ENCODE data around the gene KCNN1.
"Not testable (repeated sequence)": the region's sequence is repeated elsewhere in the genome, so short reads cannot be mapped to it uniquely, and the experiment has no call there.

Gene KCNN1

GRCh38 chr19:17966550-17967256, at the start of gene KCNN1:
Gene KCNN1 (plus strand): TSS chr19:17967107. CDS start chr19:17973889, 6,782 bp downstream.
- DNase-seq (ENCODE audit: low read depth) = no peak

GRCh38 chr19:17918151-17918550, 48.8 kb upstream of the KCNN1 start:
- DNase-seq (ENCODE audit: low read depth) = not testable (repeated sequence)

- DNase-seq (ENCODE audit: low read depth) = not testable (repeated sequence)
These were observed 47.8 kb upstream of the KCNN1 start for GRCh38 chr19:17919122-17919521.

- no peak for DNase-seq (ENCODE audit: low read depth)
These were observed 46.4 kb upstream of the KCNN1 start for GRCh38 chr19:17920527-17920926.

- DNase-seq (ENCODE audit: low read depth) = no peak
These were observed 44.8 kb upstream of the KCNN1 start for GRCh38 chr19:17922138-17922537.

GRCh38 chr19:17926044-17926443, 40.9 kb upstream of the KCNN1 start:
- DNase-seq (ENCODE audit: low read depth) = no peak

GRCh38 chr19:17929056-17929455, 37.9 kb upstream of the KCNN1 start:
- DNase-seq (ENCODE audit: low read depth) = no peak

- no peak for DNase-seq (ENCODE audit: low read depth)
These were observed 35.2 kb upstream of the KCNN1 start for GRCh38 chr19:17931532-17932191.

- peak; percentile 43 for DNase-seq (ENCODE audit: low read depth)
These were observed 34.2 kb upstream of the KCNN1 start, which contains the start of gene CCDC124 for GRCh38 chr19:17932485-17933338. Gene CCDC124 (plus strand): TSS chr19:17933015. CDS start chr19:17936421, 3,406 bp downstream.

- DNase-seq (ENCODE audit: low read depth) = no peak
These were observed 33.3 kb upstream of the KCNN1 start for GRCh38 chr19:17933414-17934129.

- no peak for DNase-seq (ENCODE audit: low read depth)
These were observed 30.5 kb upstream of the KCNN1 start for GRCh38 chr19:17936379-17936778.

- no peak for DNase-seq (ENCODE audit: low read depth)
These were observed 29.5 kb upstream of the KCNN1 start for GRCh38 chr19:17937371-17937900.

GRCh38 chr19:17938092-17938845, 28.6 kb upstream of the KCNN1 start:
- DNase-seq (ENCODE audit: low read depth) = peak; percentile 56

- no peak for DNase-seq (ENCODE audit: low read depth)
These were observed 24.7 kb upstream of the KCNN1 start for GRCh38 chr19:17942181-17942580.

- DNase-seq (ENCODE audit: low read depth) = no peak
These were observed 24.2 kb upstream of the KCNN1 start for GRCh38 chr19:17942582-17943273.

- DNase-seq (ENCODE audit: low read depth) = no peak
These were observed 23.4 kb upstream of the KCNN1 start for GRCh38 chr19:17943274-17944221.

GRCh38 chr19:17944301-17944700, 22.6 kb upstream of the KCNN1 start:
- DNase-seq (ENCODE audit: low read depth) = peak; percentile 47

GRCh38 chr19:17946965-17947784, 19.7 kb upstream of the KCNN1 start:
- DNase-seq (ENCODE audit: low read depth) = no peak
